Thoracic aorta (tissue), 2 donors: ENCODE results near the gene COL18A1. TPM values are rescaled to one million over a fixed set of nuclear protein-coding genes. Genes with fewer than 3 reads are reported as not detected.

ENCODE experiments used
- ATAC-seq: fragments of 150-250 bp; one replicate; pipeline ENCODE4 v1.8.0; 2017; ENCODE audit warnings: low read depth; ENCODE audit not compliant: insufficient number of reproducible peaks, low FRiP score
- DNase-seq: peaks from one replicate; pipeline ENCODE4 v3.0.0-alpha.2; 2020; ENCODE audit warnings: low spot score
- H3K27ac ChIP-seq, 2 donors: fragments of 200-600 bp; sonication (generic); 1 replicate in 1 of 2; 2 replicates in 1 of 2; pipeline ENCODE4 v1.5.1; 2016; ENCODE audit warnings: mild to moderate bottlenecking in 2 of 2, moderate library complexity in 2 of 2
- H3K27me3 ChIP-seq: fragments of 200-600 bp; sonication (generic); replicated peaks from 2 replicates; pipeline ENCODE4 v1.6.0; 2016; ENCODE audit warnings: mild to moderate bottlenecking; ENCODE audit not compliant: insufficient read depth
- H3K36me3 ChIP-seq: fragments of 200-600 bp; sonication (generic); one replicate; pipeline ENCODE4 v1.5.1; 2016
- H3K4me1 ChIP-seq, 2 donors: fragments of 200-600 bp; sonication (generic); 1 replicate in 1 of 2; 2 replicates in 1 of 2; pipeline versions ENCODE4 v1.5.1 to v1.6.0; 2016; ENCODE audit warnings: low read depth in 2 of 2, mild to moderate bottlenecking in 1 of 2; ENCODE audit not compliant: control insufficient read depth in 1 of 2
- H3K4me3 ChIP-seq: fragments of 200-600 bp; sonication (generic); 2 replicates; pipeline ENCODE4 v1.5.1; 2016; ENCODE audit warnings: mild to moderate bottlenecking
- H3K9me3 ChIP-seq: fragments of 200-600 bp; sonication (generic); 2 replicates; pipeline ENCODE4 v1.5.1; 2016
- total RNA-seq, 2 donors: library from RNA; depleted of rRNA; stranded (reverse); fragments of >200 nt; gene quantifications; one replicate each; pipeline versions ENCODE4 v1.1.0 to v1.2.3, GENCODE V29; 2016
- TF ChIP-seq, protein P1 (sequence below): fragments of 200-600 bp; sonication (generic); IDR thresholded peaks from one replicate; pipeline ENCODE4 v1.5.1; 2019; ENCODE audit warnings: antibody characterized with exemption

The COL18A1 gene
- total RNA-seq, 2 donors from 2014 or later = 507 to 811 TPM

GRCh38 chr21:45457161-45457831 is 52.3 kb downstream of the COL18A1 start:
- no peak for DNase-seq
- peaks cover 21 to 73% of the 10 kb centered on the region in 2 donors for H3K4me1 ChIP-seq
- H3K36me3 ChIP-seq = peaks cover 2% of the 10 kb centered on the region
- TF ChIP-seq, protein P1, sequence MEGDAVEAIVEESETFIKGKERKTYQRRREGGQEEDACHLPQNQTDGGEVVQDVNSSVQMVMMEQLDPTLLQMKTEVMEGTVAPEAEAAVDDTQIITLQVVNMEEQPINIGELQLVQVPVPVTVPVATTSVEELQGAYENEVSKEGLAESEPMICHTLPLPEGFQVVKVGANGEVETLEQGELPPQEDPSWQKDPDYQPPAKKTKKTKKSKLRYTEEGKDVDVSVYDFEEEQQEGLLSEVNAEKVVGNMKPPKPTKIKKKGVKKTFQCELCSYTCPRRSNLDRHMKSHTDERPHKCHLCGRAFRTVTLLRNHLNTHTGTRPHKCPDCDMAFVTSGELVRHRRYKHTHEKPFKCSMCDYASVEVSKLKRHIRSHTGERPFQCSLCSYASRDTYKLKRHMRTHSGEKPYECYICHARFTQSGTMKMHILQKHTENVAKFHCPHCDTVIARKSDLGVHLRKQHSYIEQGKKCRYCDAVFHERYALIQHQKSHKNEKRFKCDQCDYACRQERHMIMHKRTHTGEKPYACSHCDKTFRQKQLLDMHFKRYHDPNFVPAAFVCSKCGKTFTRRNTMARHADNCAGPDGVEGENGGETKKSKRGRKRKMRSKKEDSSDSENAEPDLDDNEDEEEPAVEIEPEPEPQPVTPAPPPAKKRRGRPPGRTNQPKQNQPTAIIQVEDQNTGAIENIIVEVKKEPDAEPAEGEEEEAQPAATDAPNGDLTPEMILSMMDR = no peak
- H3K27ac ChIP-seq = peak overlapping the region; percentile 21 to 50
- no peaks in the 10 kb centered on the region for H3K9me3 ChIP-seq
- no peak for ATAC-seq
- H3K4me3 ChIP-seq = peak overlapping the region; percentile 46
- no peaks in the 10 kb centered on the region for H3K27me3 ChIP-seq

DNA sequence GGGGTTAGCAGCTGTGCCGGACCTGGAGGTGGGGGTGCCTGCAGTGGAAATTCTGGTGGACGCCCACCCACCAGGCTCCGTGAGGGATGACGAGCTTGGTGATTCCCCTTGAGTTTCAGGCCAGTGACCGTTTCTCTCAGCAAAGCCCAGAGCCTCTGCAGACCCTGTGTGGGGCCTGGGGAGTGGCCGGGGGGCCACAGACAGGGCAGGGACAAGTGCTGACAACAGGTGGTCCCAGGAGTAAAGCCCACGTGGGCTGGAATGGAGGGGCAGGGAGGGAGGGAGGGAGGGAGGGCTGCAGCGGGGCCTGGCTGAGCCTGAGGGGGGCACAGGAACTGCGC is 52.8 kb downstream of the COL18A1 start:
- H3K4me3 ChIP-seq = peak overlapping the region; percentile 46
- H3K27ac ChIP-seq = peak overlapping the region; percentile 21 to 50

DNA sequence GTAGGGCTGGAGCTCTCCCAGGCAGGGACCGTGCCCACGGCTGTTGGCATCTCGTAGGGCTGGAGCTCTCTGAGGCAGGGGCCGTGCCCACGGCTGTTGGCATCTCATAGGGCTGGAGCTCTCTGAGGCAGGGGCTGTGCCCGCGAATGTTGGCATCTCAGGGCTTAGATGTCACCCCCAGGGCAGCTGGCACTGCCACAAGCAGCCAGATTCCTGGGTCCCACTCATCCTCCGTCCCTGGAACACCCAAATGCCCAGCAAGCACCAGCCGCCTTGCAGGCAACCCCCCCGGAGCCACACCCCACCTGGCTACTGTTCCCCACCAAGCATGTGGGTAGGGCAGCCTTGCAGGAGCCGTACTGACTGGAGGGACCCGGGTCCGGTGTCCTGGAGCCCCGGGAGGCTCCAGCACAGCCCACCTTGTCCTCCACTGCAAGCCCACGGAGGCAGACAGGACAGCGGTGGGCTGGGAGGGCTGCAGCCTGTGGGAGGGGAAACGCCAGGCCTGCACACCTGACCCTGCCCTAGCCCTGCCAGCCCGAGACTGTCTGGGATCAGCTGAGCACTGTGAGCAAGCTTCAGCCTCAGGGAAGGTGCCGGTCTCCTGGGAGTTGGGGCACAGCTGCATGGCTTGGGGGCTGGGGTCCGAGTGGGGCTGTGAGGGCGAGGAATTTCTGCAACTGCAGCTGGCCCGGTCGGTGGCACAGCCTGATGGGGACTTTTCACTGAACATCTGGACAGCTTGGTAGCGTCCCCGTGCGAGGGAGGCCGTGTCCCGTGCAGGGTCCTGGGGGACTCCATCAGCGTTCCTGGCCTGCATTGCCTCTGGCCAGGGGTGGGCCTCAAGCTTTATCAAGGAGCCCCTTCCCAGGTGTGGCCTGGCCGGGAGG is 53.6 kb downstream of the COL18A1 start:
- Histone ChIP-seq H3K4me3 (peak overlapping the region; percentile 46), H3K27ac (peak overlapping the region; percentile 28 to 54), H3K4me1 (peaks cover 21 to 70% of the 10 kb centered on the region in 2 donors), H3K9me3 (no peaks in the 10 kb centered on the region), H3K27me3 (no peaks in the 10 kb centered on the region), H3K36me3 (peaks cover 2% of the 10 kb centered on the region)
- ATAC-seq (no peak), DNase-seq (no peak)
- TF ChIP-seq, protein P1 = no peak

More for the DNA sequence above, 52.8 kb downstream of the COL18A1 start:
- Histone ChIP-seq H3K27me3 (no peaks in the 10 kb centered on the region), H3K4me1 (peaks cover 21 to 73% of the 10 kb centered on the region in 2 donors), H3K36me3 (peaks cover 2% of the 10 kb centered on the region), H3K9me3 (no peaks in the 10 kb centered on the region)
- DNase-seq (no peak), ATAC-seq (no peak)
- TF ChIP-seq, protein P1 = no peak

DNA sequence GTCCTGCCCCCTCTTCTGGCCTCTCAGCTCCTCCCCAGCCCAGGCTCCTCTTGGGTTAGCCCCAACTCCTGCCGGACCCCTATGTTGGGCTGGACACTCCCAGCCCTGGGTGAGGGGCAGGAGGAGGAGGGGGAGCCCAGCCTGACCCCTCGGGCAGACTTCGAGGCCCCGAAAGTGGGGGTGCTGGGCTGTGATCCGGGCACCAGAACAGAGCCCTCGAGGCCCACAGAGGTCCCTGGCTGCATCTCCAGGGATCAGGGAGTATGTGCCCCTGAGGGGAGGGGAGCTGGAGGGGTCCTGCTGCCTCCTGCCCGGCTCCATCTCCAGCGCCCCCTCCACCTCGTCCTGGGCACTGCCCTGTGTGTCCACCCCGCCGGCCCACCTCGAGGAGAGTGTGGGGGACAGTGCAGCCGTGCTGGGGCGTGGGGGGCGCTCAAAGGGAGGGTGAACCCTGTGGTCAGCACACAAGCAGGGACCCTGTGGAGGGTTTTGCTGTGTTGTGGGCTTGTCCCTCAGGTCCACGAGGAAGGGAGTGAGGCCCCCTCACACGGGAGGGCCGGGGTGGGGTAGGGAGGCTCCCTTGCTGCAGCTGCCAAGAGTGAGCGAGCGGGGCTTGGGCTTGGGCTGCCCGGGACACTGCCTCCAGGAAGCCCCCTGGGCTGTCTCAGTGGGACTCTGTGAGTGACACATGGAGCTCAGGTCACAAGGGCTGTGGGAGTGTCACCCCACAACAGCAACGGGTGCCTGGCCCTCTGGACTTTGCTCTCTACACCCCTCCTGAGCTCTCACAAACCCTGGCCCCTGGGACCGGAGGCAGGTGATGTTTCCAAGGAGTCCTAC is 54.4 kb downstream of the COL18A1 start:
- no peak for ATAC-seq
- peaks cover 2% of the 10 kb centered on the region for H3K36me3 ChIP-seq
- no peaks in the 10 kb centered on the region for H3K9me3 ChIP-seq
- peaks cover 19 to 61% of the 10 kb centered on the region in 2 donors for H3K4me1 ChIP-seq
- peak overlapping the region; percentile 28 to 54 for H3K27ac ChIP-seq
- H3K27me3 ChIP-seq = no peaks in the 10 kb centered on the region
- DNase-seq = no peak
- TF ChIP-seq, protein P1 = no peak
- no peak overlapping the region for H3K4me3 ChIP-seq
